Endothelial cell of umbilical vein (primary cell): Measurements from ENCODE around the gene LRIT2.

Source experiments
- CTCF ChIP-seq, 2 donors: IDR thresholded peaks; 1 replicate in 1 of 2; 2 replicates in 1 of 2; pipeline ENCODE4 v1.5.1; 2011; ENCODE audit warnings: low read length in 2 of 2, mild to moderate bottlenecking in 2 of 2, moderate library complexity in 2 of 2, control low read depth in 1 of 2, inconsistent platforms in 1 of 2, low read depth in 1 of 2; ENCODE audit not compliant: insufficient read depth in 1 of 2; ENCODE audit errors: extremely low read depth in 1 of 2
- EZH2 ChIP-seq: IDR thresholded peaks from 2 replicates; pipeline ENCODE4 v1.6.1; 2012; ENCODE audit warnings: borderline replicate concordance, low read depth, mild to moderate bottlenecking, moderate library complexity, low read length, inconsistent platforms; ENCODE audit not compliant: severe bottlenecking
- FOS ChIP-seq: IDR thresholded peaks from 2 replicates; pipeline ENCODE4 v1.6.1; 2011; ENCODE audit warnings: mild to moderate bottlenecking, low read length, moderate library complexity, borderline replicate concordance; ENCODE audit not compliant: insufficient read depth
- JUN ChIP-seq: IDR thresholded peaks from 2 replicates; pipeline ENCODE4 v1.6.1; 2011; ENCODE audit warnings: borderline replicate concordance, low read depth; ENCODE audit not compliant: insufficient read length, insufficient read depth
- MAX ChIP-seq: IDR thresholded peaks from 2 replicates; pipeline ENCODE4 v1.6.1; 2011; ENCODE audit not compliant: insufficient read depth, insufficient read length
- MYC ChIP-seq: IDR thresholded peaks from one replicate; pipeline ENCODE4 v1.6.1; 2011; ENCODE audit warnings: mild to moderate bottlenecking, low read depth, low read length
- POLR2A ChIP-seq: IDR thresholded peaks from 2 replicates; pipeline ENCODE4 v1.6.1; 2012; ENCODE audit warnings: low read depth, mild to moderate bottlenecking, control low read depth, low read length
- POLR2AphosphoS5 ChIP-seq: IDR thresholded peaks from 2 replicates; pipeline ENCODE4 v1.6.1; 2012; ENCODE audit warnings: low read depth, mild to moderate bottlenecking, control low read depth, low read length, moderate library complexity; ENCODE audit not compliant: insufficient read depth

- no peak for TF ChIP-seq POLR2A
- TF ChIP-seq CTCF (IDR thresholded peaks at IDR 0.05; ENCODE audit: extremely low read depth in 1 of 2, insufficient read depth in 1 of 2, low read depth in 1 of 2, low read length in 2 of 2): no peak
- TF ChIP-seq EZH2: no peak
- no peak for TF ChIP-seq POLR2AphosphoS5
- TF ChIP-seq MAX: no peak
- no peak for TF ChIP-seq FOS
- no peak for TF ChIP-seq JUN
- no peak for TF ChIP-seq MYC
These were observed 39.7 kb downstream of the LRIT2 start for GRCh38 chr10:84185526-84186175.
